ENCODE measurements around the gene SYNJ2. TPM values are rescaled to one million over a fixed set of nuclear protein-coding genes. Genes with fewer than 3 reads are reported as not detected.
A peak's percentile ranks its signal among the peaks of the same experiment; 100 is the strongest.

Gene SYNJ2
- total RNA-seq, 1 experiment from 2014 or later = 70.0 TPM

DNA sequence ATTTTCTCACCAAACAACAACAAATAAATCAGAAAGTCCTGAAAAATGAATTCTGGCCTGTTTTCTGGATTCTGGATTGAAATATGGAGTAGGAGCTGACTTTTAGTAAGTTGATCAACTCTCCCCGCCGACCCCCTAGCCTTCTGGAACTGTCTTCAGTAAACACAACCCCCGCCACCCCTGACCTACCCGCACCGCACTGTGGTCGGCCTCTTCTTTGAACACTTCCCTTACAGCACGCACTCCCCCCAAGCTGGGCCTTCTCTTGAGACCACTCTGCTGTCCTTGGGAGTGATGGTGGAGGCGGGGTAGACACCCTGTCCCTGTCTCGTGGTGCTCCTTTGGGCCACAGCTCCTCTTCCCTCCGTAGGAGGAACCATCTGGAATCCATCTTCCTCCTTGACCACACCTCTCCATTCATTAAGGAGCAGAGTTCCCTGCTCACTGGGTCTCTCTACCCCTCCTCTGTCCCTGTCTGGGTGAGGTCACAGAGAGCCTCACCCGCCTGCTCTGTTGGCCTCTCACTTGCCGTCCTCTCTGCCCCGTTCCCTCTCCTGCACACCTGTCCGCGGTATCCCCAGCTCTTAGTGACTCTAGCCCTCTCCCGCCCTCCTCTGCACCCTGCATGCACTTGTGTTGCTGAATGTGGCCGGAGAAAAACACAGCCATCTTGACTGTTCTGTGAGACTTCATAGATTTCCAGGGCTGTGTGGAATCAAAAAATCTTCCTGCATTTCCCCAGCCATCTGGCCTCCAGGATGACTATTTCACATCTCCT lies 19.1 kb downstream of the SYNJ2 start:
- POLR2A ChIA-PET = no interaction called here
- no TSS peak for BruUV-seq (replicated peaks)
- intact Hi-C loops (cut with micrococcal nuclease; ENCODE audit: unreplicated experiment) (no loop called here), in situ Hi-C loops (cut with HindIII; ENCODE audit: low pct_unique_long_range_greater_than_20kb, low sequenced_read_pairs) (no loop called here)
- DNase-seq (ENCODE audit: low read depth, low spot score) (no peak), ATAC-seq (no peak)
- TF ChIP-seq SIN3A (IDR thresholded peaks at IDR 0.05; ENCODE audit: borderline replicate concordance, insufficient read depth, low read depth, low read length) (no peak), TCF7L2 (IDR thresholded peaks at IDR 0.05; ENCODE audit: low read depth, low read length) (no peak), POLR2AphosphoS5 (IDR thresholded peaks at IDR 0.05; ENCODE audit: low read depth, low read length) (no peak)
- TF ChIP-seq, protein P1, sequence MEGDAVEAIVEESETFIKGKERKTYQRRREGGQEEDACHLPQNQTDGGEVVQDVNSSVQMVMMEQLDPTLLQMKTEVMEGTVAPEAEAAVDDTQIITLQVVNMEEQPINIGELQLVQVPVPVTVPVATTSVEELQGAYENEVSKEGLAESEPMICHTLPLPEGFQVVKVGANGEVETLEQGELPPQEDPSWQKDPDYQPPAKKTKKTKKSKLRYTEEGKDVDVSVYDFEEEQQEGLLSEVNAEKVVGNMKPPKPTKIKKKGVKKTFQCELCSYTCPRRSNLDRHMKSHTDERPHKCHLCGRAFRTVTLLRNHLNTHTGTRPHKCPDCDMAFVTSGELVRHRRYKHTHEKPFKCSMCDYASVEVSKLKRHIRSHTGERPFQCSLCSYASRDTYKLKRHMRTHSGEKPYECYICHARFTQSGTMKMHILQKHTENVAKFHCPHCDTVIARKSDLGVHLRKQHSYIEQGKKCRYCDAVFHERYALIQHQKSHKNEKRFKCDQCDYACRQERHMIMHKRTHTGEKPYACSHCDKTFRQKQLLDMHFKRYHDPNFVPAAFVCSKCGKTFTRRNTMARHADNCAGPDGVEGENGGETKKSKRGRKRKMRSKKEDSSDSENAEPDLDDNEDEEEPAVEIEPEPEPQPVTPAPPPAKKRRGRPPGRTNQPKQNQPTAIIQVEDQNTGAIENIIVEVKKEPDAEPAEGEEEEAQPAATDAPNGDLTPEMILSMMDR (IDR thresholded peaks at IDR 0.05) = no peak
- TF ChIP-seq, protein P2, sequence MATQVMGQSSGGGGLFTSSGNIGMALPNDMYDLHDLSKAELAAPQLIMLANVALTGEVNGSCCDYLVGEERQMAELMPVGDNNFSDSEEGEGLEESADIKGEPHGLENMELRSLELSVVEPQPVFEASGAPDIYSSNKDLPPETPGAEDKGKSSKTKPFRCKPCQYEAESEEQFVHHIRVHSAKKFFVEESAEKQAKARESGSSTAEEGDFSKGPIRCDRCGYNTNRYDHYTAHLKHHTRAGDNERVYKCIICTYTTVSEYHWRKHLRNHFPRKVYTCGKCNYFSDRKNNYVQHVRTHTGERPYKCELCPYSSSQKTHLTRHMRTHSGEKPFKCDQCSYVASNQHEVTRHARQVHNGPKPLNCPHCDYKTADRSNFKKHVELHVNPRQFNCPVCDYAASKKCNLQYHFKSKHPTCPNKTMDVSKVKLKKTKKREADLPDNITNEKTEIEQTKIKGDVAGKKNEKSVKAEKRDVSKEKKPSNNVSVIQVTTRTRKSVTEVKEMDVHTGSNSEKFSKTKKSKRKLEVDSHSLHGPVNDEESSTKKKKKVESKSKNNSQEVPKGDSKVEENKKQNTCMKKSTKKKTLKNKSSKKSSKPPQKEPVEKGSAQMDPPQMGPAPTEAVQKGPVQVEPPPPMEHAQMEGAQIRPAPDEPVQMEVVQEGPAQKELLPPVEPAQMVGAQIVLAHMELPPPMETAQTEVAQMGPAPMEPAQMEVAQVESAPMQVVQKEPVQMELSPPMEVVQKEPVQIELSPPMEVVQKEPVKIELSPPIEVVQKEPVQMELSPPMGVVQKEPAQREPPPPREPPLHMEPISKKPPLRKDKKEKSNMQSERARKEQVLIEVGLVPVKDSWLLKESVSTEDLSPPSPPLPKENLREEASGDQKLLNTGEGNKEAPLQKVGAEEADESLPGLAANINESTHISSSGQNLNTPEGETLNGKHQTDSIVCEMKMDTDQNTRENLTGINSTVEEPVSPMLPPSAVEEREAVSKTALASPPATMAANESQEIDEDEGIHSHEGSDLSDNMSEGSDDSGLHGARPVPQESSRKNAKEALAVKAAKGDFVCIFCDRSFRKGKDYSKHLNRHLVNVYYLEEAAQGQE (IDR thresholded peaks at IDR 0.05; ENCODE audit: insufficient read depth in 1 of 2, low read depth in 2 of 2, low read length in 1 of 2) = no peak
- Histone ChIP-seq H3K27ac (ENCODE audit: low read length) (no peak overlapping the region), H3K4me3 (ENCODE audit: low read depth in 2 of 2, low read length in 2 of 2) (no peak overlapping the region), H3K27me3 (ENCODE audit: control insufficient read depth, insufficient read depth, low read length) (no peaks in the 10 kb centered on the region), H3K9me3 (ENCODE audit: control insufficient read depth, insufficient read depth, low read depth, low read length) (no peaks in the 10 kb centered on the region), H3K4me1 (ENCODE audit: control insufficient read depth, insufficient read depth, low read length) (peaks cover 76% of the 10 kb centered on the region), H3K36me3 (ENCODE audit: control insufficient read depth, insufficient read depth, low read length) (0 out of 2 replicates have a peak, but pooled peaks cover 2% of the 10 kb centered on the region)
- CTCF ChIA-PET = interaction anchor here (0.5 kb wide), 1 partner anchor 7 kb away, joined by 4 read pairs; no protein-coding TSS in a partner anchor

DNA sequence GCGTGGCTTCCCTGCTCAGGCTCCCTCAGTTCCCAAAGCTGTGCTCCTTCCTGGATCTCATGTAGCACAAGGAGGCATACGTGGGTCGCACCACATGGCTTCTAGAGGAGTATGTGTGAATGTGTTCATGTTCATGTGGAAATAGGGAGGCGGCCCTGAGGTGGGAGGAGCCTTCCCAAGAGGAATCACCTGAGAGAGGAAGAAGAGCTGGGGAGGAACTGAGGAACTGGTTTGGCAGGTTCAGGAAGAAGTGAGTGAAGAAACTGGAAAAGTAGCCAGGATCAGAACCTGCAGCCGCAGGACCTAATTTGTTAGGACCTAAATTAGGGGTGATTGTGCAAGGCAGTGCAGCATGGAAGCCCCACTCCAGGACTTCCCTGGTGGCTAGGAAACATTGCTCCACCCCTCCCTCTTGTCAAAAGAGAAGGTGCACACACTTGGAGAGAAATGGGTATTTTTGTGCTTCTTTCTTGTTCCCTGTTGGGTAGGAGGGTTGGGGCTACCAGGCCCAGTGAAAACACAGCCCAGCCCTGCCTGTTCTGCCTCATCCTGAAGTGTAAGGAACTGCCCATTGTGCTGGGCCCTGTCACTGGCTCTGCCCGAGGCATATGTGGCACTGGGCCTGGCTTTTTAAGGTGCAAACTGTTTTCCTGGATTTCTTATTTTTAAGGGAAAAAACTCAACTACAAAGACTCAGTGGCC lies 20.7 kb downstream of the SYNJ2 start:
- POLR2A ChIA-PET = no interaction called here
- no peaks in the 10 kb centered on the region for H3K27me3 ChIP-seq (ENCODE audit: control insufficient read depth, insufficient read depth, low read length)
- DNase-seq (ENCODE audit: low read depth, low spot score) (no peak), ATAC-seq (peak; percentile 28; the same call in 1 of the 2 replicates)
- peak overlapping the region; percentile 23 for H3K27ac ChIP-seq (ENCODE audit: low read length)
- no peaks in the 10 kb centered on the region for H3K9me3 ChIP-seq (ENCODE audit: control insufficient read depth, insufficient read depth, low read depth, low read length)
- TF ChIP-seq POLR2AphosphoS5 (IDR thresholded peaks at IDR 0.05; ENCODE audit: low read depth, low read length) (no peak), SIN3A (IDR thresholded peaks at IDR 0.05; ENCODE audit: borderline replicate concordance, insufficient read depth, low read depth, low read length) (no peak), TCF7L2 (IDR thresholded peaks at IDR 0.05; ENCODE audit: low read depth, low read length) (no peak)
- TF ChIP-seq, protein P2 (IDR thresholded peaks at IDR 0.05; ENCODE audit: insufficient read depth in 1 of 2, low read depth in 2 of 2, low read length in 1 of 2) = no peak
- TF ChIP-seq, protein P1 (IDR thresholded peaks at IDR 0.05) = no peak
- in situ Hi-C loops (cut with HindIII; ENCODE audit: low pct_unique_long_range_greater_than_20kb, low sequenced_read_pairs) = no loop called here
- BruUV-seq (replicated peaks) = no TSS peak
- 0 out of 2 replicates have a peak, but pooled peaks cover 2% of the 10 kb centered on the region for H3K36me3 ChIP-seq (ENCODE audit: control insufficient read depth, insufficient read depth, low read length)
- CTCF ChIA-PET = interaction anchor here (1.3 kb wide), 1 partner anchor 70 kb away, joined by 4 read pairs; no protein-coding TSS in a partner anchor
- intact Hi-C loops (cut with micrococcal nuclease; ENCODE audit: unreplicated experiment) = no loop called here
- peaks cover 74% of the 10 kb centered on the region for H3K4me1 ChIP-seq (ENCODE audit: control insufficient read depth, insufficient read depth, low read length)
- H3K4me3 ChIP-seq (ENCODE audit: low read depth in 2 of 2, low read length in 2 of 2) = no peak overlapping the region
